ENCODE data around the gene TDRD10.

Gene TDRD10

DNA sequence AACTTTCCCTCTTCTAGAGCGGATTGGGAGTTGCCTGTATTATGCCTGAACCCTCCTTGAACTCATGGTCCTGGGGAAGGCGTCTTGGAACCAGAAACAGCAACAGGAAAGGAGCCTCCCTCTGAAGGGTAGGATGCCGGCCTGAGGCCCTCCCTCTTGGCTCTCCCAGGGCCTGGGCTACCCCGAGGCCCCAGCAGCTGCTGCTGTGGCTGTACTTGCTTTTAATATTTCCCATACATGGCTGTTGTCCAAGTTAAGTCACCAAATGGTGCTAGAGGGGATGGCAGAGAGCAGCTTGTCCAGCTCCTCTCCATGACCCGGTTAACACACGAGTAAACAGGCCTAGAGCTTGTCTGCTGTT, 76.0 kb downstream of the TDRD10 start:
- DNase-seq (ENCODE audit: low spot score), result no peak

DNA sequence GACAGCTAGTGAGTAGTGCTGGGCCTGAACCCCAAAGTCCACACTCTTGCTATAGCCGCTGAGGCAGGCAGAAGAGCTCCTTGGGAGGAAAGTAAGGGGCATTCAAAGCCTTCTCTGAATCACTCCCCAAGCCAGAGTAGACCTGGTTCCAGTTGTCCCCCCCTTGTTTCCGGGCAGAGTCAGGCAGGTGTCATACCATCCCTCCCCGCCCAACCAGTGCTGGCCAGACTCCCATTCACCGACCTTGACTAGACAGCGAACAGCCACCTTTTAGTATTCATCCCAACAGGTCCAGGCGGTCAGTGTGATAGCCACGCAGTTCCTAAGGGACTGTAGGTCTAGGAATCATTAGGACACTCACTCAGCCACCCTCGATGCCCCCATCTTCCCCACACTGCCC, 77.4 kb downstream of the TDRD10 start:
- no peak for DNase-seq (ENCODE audit: low spot score)

DNA sequence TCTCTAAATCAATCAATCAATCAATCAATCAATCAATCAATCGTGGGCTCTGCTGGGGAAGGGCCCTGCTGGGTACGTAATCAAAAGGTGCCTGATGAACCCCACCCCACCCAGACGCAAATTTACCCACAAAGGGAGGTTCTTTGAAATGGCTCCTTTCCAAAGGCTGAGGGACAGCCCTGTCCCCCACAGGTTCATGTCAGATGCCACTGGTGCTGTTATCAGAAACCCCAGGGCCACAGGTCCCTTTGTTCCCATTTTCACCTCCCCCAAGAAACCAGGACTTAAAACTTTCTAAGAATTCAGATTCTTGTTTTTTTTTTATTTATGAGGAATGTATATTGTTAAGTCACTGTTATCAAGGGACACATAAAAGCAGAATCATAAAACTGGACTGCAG, 79.7 kb downstream of the TDRD10 start:
- DNase-seq (ENCODE audit: low spot score), result no peak

DNA sequence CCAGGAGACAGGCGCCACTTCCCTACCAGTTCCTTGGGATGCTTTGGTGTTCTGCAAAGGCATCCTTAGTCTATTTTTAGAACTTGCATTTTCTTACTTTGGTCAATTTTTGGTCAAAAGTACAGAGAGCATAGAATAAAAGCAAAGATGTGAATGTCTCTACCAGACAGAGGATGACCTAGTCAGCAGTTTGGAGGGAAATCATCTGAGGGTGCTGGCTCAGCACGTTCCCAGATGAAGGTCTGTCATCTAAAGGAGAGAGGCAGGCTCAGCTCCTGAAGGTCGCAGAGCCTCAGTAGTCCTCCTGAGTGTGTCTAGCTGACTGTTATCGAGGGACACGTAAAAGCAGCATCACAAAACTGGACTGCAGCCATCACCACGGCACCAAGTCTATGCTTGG, 80.9 kb downstream of the TDRD10 start:
- no peak for DNase-seq (ENCODE audit: low spot score)

DNA sequence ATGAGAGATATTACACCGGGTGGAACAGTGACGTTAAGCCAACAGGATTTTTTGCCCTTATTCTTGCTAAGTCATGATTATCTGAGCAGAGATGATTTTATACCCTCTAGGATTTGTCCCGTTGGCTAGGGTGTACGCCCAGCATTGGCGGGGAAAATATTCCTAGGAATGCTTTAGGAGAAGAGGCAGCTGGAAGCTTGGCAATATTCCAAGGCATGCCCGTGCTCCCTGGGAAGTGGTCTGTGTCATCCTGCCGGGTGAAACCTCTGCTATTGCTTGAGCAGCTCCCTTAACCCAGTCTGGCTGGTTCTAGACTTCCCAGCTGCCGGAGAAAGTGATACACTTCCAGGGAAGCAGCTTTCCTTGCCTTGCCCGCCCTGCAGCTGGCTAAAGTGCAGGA, 81.8 kb downstream of the TDRD10 start:
- DNase-seq (ENCODE audit: low spot score), result no peak

DNA sequence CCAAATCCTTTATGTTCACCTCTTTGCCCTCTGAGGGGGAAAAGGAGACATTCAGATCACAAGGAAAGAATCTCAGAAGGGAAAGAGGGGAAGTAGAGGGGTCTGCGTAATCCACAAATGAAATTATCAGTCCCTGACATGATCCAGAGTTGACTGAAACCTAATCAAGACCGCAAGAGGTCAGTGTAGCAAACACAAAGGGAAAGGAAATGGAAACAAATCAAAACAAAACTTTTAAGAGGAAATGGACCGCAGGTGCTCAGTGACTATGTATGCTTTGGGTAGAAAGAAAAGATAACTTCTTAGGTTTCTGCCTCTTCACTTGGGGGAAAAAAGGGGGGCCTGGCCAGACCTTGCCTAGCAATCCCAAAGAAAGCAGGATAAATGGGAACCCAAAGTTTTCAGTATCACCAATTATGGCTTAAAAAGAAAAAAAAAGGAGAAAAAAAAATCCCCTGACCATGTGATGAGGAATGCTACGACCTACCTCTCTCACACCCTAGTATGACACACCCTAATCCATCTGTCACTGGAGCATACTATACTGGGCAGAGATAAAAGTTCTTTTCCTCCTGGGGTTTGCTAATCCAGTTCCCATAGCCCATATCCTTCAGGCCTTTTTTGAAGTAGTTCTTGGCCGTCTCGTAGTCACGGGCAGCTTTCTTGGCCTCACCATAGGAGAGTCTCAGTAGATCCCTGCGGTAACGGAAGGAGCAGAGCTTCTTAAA, 82.4 kb downstream of the TDRD10 start:
- DNase-seq (ENCODE audit: low spot score), result no peak

DNA sequence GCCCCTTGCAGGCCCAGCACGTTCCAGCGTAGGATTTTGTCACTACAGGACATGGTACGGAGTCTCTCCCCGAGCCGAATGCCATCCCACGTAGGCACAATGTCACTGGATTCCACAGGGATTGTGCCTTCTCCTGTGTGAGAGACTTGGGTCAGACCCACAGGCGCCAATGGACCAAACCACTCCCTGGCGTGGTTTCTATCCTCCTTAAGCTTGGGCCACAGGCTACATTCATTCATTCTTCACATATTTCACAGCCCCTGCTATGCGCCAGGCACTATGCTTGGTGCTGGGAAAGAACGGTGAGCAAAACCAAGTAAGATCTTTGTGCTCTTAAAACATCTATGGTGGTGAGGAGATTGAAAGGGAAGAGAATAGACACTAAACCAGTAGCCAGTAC, 84.2 kb downstream of the TDRD10 start:
- DNase-seq (ENCODE audit: low spot score), result no peak

DNA sequence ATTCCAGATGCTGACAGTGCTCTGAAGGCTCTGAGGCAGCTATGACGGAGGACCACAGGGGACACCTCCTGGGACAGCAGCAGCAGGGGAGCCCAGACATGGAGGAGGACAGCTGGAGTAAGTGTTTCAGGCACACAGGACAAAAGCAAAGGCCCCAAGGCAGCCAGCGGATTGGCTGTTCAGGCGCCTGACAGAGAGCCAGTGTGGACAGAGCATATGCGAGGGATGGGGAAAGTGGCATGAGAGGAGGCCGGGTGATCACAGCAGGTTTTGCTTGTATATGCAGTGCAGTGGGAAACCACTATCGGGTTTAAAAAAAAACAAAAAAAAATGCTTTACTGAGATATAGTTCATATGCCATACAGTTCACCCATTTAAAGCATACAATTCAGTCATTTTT, 84.6 kb downstream of the TDRD10 start:
- no peak for DNase-seq (ENCODE audit: low spot score)

DNA sequence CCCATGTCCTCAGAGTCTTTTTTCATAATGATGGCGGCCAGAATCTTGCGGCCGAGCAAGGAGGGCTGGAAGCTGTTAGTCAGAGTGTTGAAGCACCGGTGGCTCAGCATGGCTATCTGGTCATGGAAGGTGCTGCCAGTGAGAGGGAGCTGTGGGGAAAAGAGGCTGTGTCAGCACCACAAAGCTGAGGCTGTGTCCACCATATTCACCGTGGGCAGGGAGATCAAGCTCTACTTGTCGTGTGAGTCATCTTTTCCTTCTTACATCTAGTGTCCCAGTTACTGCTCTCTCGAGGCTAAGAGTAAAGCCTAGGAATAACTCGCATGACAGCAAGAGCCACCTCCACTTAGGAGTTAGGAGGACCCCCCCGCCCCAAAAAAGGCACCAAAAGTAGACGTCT, 87.8 kb downstream of the TDRD10 start:
- DNase-seq (ENCODE audit: low spot score), result no peak

DNA sequence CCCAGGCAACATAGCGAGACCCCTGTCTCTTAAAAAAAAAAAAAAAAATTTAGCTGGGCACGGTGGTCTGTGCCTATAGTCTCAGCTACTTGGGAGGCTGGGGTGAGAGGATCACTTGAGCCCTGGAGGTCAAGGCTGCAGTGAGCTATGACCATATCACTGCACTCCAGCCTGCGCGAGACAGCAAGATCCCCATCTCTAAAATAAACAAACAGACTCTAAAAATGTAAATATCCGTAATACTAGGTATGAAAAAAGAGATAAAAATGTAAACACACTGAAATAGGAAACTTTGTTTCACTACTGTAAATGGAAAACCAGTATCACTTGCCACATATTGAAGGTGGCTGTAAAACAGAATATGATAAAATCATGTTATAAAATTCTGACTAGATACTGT, 88.7 kb downstream of the TDRD10 start:
- DNase-seq (ENCODE audit: low spot score), result no peak

DNA sequence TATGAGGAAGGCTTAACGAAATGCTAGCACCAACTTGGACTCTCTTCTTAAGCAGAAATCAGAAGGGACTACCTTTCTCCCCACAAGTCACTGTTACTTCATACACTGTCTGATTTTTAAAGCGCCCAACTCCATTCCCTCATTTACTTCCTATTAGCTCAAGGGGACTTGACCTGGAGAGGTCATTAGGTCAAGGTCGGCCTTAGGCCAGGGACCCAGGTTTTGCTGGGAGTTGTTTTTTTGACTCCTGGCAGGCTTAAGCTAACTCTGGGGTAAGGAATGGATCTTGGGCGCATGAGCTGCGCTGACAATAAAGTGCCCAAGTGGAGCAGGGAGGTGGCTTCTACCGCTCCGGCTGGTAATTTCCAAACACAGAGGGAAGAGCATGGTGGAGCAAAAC, 89.2 kb downstream of the TDRD10 start:
- no peak for DNase-seq (ENCODE audit: low spot score)

DNA sequence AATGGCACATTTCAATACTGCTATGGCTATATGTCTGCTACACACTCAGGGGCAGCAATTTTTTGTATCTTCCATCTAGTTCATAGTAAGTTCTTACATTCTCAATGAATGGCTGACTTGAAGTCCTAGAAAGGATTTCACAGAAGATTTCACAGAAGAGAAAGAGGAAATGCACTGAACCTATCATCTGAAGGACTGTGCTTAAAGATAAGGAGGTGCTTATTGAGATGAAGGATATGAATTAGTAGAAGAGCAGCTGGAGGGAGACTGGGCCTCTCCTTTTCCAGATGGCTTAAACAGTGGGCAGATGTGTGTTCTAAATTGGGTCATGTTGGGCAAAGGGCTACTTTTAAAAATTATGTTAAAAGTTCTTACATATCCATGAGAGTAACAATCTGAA, 91.4 kb downstream of the TDRD10 start:
- DNase-seq (ENCODE audit: low spot score), result no peak

DNA sequence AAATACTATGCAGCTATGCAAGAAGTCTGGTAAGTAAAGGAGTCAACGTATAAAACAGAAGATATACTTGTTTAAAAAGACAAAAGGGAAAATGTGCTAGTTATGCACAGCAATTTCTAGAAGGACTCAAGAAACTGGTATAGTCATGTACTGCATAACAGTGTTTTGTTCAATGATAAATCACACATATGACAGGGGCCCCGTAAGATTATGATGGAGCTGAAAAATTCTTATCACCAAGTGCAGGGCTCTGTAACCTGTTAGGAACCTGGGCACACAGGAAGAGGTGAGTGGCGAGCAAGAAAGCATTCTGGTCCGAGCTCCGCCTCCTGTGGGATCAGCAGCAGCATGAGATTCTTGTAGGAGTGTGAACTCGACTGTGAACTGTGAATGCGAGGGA, 92.8 kb downstream of the TDRD10 start:
- no peak for DNase-seq (ENCODE audit: low spot score)

DNA sequence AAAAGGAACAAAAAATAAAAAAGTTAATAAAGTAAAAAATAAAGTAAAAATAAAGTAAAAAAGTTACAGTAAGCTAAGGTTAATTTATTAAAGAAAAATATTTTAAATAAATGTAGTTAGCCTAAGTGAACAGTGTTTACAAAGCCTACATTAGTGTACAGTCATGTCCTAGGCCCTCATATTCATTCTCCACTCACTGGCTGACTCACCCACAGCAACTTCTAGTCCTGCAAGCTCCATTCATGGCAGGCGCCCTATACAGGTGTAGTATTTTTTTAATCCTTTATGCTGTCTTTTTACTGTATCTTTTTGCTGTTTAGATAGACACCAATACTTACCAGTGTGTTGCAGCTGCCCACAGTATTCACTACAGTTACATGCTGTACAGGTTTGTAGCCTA, 93.6 kb downstream of the TDRD10 start:
- DNase-seq (ENCODE audit: low spot score), result no peak
